ENCODE measurements around the gene METTL6.
"Not testable (repeated sequence)": the region's sequence is repeated elsewhere in the genome, so short reads cannot be mapped to it uniquely, and the experiment has no call there.

- TF ChIP-seq, protein P1, sequence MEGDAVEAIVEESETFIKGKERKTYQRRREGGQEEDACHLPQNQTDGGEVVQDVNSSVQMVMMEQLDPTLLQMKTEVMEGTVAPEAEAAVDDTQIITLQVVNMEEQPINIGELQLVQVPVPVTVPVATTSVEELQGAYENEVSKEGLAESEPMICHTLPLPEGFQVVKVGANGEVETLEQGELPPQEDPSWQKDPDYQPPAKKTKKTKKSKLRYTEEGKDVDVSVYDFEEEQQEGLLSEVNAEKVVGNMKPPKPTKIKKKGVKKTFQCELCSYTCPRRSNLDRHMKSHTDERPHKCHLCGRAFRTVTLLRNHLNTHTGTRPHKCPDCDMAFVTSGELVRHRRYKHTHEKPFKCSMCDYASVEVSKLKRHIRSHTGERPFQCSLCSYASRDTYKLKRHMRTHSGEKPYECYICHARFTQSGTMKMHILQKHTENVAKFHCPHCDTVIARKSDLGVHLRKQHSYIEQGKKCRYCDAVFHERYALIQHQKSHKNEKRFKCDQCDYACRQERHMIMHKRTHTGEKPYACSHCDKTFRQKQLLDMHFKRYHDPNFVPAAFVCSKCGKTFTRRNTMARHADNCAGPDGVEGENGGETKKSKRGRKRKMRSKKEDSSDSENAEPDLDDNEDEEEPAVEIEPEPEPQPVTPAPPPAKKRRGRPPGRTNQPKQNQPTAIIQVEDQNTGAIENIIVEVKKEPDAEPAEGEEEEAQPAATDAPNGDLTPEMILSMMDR (conservative IDR thresholded peaks at IDR 0.05; ENCODE audit: low read depth, low read length) = not testable (repeated sequence)
- not testable (repeated sequence) for TF ChIP-seq POLR2A (IDR thresholded peaks at IDR 0.05; ENCODE audit: low read depth, low read length); RCOR1 (IDR thresholded peaks at IDR 0.05; ENCODE audit: insufficient replicate concordance, low read length); SMC3 (IDR thresholded peaks at IDR 0.05; ENCODE audit: low read depth, low read length); FOS (IDR thresholded peaks at IDR 0.05; ENCODE audit: low read depth, low read length)
- TF ChIP-seq, protein P2, sequence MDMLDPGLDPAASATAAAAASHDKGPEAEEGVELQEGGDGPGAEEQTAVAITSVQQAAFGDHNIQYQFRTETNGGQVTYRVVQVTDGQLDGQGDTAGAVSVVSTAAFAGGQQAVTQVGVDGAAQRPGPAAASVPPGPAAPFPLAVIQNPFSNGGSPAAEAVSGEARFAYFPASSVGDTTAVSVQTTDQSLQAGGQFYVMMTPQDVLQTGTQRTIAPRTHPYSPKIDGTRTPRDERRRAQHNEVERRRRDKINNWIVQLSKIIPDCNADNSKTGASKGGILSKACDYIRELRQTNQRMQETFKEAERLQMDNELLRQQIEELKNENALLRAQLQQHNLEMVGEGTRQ (IDR thresholded peaks at IDR 0.05; ENCODE audit: low read depth, low read length) = not testable (repeated sequence)
These were observed 34.1 kb downstream of the METTL6 start for GRCh38 chr3:15393252-15393651.
